ENCODE data around the gene PRKCH. TPM values are rescaled to one million over a fixed set of nuclear protein-coding genes. Genes with fewer than 3 reads are reported as not detected.

Gene PRKCH
- total RNA-seq, 1 experiment from 2014 or later = 22.3 TPM

GRCh38 chr14:61573321-61573720 is 251.9 kb downstream of the PRKCH start:
- BruUV-seq (replicated peaks) = no TSS peak
- no peak for DNase-seq
- no peak overlapping the region for H3K4me3 Mint-ChIP-seq (ENCODE audit: low read depth, unreplicated experiment)
- H3K27me3 Mint-ChIP-seq (ENCODE audit: unreplicated experiment) = no peaks in the 10 kb centered on the region
- H3K36me3 Mint-ChIP-seq (ENCODE audit: insufficient read depth, unreplicated experiment) = peaks cover 4% of the 10 kb centered on the region
- no peak overlapping the region for H3K27ac Mint-ChIP-seq (ENCODE audit: unreplicated experiment)
- CTCF ChIA-PET = interaction anchor here (1.0 kb wide), 1 partner anchor 35 kb away, joined by 3 read pairs; no protein-coding TSS in a partner anchor
- intact Hi-C loops (cut with micrococcal nuclease; ENCODE audit: unreplicated experiment) = no loop called here
- H3K9me3 Mint-ChIP-seq (ENCODE audit: low read depth, unreplicated experiment) = no peaks in the 10 kb centered on the region
- TF ChIP-seq, protein P1, sequence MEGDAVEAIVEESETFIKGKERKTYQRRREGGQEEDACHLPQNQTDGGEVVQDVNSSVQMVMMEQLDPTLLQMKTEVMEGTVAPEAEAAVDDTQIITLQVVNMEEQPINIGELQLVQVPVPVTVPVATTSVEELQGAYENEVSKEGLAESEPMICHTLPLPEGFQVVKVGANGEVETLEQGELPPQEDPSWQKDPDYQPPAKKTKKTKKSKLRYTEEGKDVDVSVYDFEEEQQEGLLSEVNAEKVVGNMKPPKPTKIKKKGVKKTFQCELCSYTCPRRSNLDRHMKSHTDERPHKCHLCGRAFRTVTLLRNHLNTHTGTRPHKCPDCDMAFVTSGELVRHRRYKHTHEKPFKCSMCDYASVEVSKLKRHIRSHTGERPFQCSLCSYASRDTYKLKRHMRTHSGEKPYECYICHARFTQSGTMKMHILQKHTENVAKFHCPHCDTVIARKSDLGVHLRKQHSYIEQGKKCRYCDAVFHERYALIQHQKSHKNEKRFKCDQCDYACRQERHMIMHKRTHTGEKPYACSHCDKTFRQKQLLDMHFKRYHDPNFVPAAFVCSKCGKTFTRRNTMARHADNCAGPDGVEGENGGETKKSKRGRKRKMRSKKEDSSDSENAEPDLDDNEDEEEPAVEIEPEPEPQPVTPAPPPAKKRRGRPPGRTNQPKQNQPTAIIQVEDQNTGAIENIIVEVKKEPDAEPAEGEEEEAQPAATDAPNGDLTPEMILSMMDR (IDR thresholded peaks at IDR 0.05; ENCODE audit: unreplicated experiment) = no peak
- H3K4me1 Mint-ChIP-seq (ENCODE audit: low read depth, unreplicated experiment) = peaks cover 41% of the 10 kb centered on the region

DNA sequence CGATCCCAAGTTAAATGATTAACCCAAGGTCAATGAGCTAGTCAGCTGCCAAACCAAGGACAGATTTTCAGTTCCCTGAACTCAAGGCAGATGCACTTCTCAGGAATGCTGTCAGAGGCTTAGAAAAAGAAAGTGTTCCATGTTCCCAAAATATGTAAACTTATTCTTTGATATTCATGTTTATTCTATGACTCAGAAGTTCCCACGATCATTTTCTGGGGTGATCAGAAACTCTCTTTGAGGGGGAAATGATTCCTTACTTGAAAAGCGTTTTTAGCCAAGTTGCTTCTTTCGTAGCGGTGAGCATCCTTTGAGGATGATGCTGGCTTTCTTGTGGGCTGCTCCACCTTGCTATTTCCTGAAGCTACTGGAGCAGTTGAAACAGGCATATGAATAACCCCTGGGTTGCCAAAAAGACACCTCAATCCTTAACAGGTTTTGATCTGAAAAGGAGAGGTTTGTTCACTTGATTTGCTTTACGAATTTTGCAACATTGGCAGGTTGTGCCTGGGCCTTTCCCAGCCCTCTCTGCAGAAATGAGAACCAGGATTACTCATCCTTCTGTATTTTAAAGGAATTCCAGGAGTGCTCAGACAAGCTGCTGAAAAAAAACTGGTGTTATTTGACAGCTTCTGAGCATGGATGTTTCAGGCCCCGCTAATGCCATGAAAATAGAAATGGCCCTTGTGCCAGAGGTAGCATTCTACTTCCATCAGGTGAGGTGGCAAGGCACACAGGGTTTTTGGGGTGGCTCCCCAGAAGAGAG is 252.6 kb downstream of the PRKCH start:
- no TSS peak for BruUV-seq (replicated peaks)
- H3K27ac Mint-ChIP-seq (ENCODE audit: unreplicated experiment) = no peak overlapping the region
- TF ChIP-seq, protein P1 (IDR thresholded peaks at IDR 0.05; ENCODE audit: unreplicated experiment) = no peak
- peaks cover 4% of the 10 kb centered on the region for H3K36me3 Mint-ChIP-seq (ENCODE audit: insufficient read depth, unreplicated experiment)
- no peak overlapping the region for H3K4me3 Mint-ChIP-seq (ENCODE audit: low read depth, unreplicated experiment)
- H3K4me1 Mint-ChIP-seq (ENCODE audit: low read depth, unreplicated experiment) = peaks cover 37% of the 10 kb centered on the region
- DNase-seq = no peak
- CTCF ChIA-PET = interaction anchor here (1.0 kb wide), 1 partner anchor 35 kb away, joined by 3 read pairs; no protein-coding TSS in a partner anchor
- H3K9me3 Mint-ChIP-seq (ENCODE audit: low read depth, unreplicated experiment) = no peaks in the 10 kb centered on the region
- intact Hi-C loops (cut with micrococcal nuclease; ENCODE audit: unreplicated experiment) = no loop called here
- no peaks in the 10 kb centered on the region for H3K27me3 Mint-ChIP-seq (ENCODE audit: unreplicated experiment)

DNA sequence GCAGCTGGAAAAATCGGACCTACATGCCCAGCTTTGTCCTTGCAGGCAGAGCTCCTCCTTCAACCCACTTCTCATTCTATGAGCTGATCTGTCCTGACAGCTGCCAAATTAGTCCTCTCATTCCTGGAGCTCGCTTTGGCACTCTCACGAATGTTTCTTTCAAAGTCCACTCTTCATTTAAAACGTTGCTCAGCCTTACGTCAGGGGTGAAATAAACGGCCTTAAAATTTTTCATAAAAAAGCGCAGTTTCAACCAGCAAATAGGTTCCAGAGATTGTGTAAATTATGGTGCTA is 253.1 kb downstream of the PRKCH start:
- BruUV-seq (replicated peaks) = no TSS peak
- Mint-ChIP-seq H3K36me3 (ENCODE audit: insufficient read depth, unreplicated experiment) (peaks cover 4% of the 10 kb centered on the region), H3K4me3 (ENCODE audit: low read depth, unreplicated experiment) (no peak overlapping the region), H3K4me1 (ENCODE audit: low read depth, unreplicated experiment) (peaks cover 32% of the 10 kb centered on the region), H3K27me3 (ENCODE audit: unreplicated experiment) (no peaks in the 10 kb centered on the region), H3K9me3 (ENCODE audit: low read depth, unreplicated experiment) (no peaks in the 10 kb centered on the region), H3K27ac (ENCODE audit: unreplicated experiment) (no peak overlapping the region)
- intact Hi-C loops (cut with micrococcal nuclease; ENCODE audit: unreplicated experiment) = no loop called here
- CTCF ChIA-PET = no interaction called here
- DNase-seq = no peak
- TF ChIP-seq, protein P1 (IDR thresholded peaks at IDR 0.05; ENCODE audit: unreplicated experiment) = no peak

GRCh38 chr14:61575126-61575525 is 253.7 kb downstream of the PRKCH start:
- intact Hi-C loops (cut with micrococcal nuclease; ENCODE audit: unreplicated experiment) = no loop called here
- Mint-ChIP-seq H3K27ac (ENCODE audit: unreplicated experiment) (no peak overlapping the region), H3K27me3 (ENCODE audit: unreplicated experiment) (no peaks in the 10 kb centered on the region), H3K4me3 (ENCODE audit: low read depth, unreplicated experiment) (no peak overlapping the region), H3K9me3 (ENCODE audit: low read depth, unreplicated experiment) (no peaks in the 10 kb centered on the region), H3K36me3 (ENCODE audit: insufficient read depth, unreplicated experiment) (no peaks in the 10 kb centered on the region), H3K4me1 (ENCODE audit: low read depth, unreplicated experiment) (peaks cover 26% of the 10 kb centered on the region)
- CTCF ChIA-PET = no interaction called here
- DNase-seq = no peak
- TF ChIP-seq, protein P1 (IDR thresholded peaks at IDR 0.05; ENCODE audit: unreplicated experiment) = no peak
- no TSS peak for BruUV-seq (replicated peaks)
